Left renal cortex interstitium (tissue), 4 donors: ENCODE measurements around the gene ASB13. TPM values are rescaled to one million over a fixed set of nuclear protein-coding genes. Genes with fewer than 3 reads are reported as not detected.

Experiments used
- DNase-seq, 4 donors: peaks; one replicate each; pipeline ENCODE4 v3.0.0-alpha.2; 2013; ENCODE audit warnings: low read depth in 4 of 4, low spot score in 2 of 4, missing footprints in 1 of 4
- polyA plus RNA-seq, 4 donors: library from polyadenylated mRNA; unstranded; fragments of 120-200 nt; gene quantifications; one replicate each; pipeline ENCODE4 v1.2.1, GENCODE V29; 2013; ENCODE audit not compliant: insufficient read length in 4 of 4

ASB13 gene
- polyA plus RNA-seq, 4 donors = 22.7 to 29.2 (median 26.0) TPM

DNA sequence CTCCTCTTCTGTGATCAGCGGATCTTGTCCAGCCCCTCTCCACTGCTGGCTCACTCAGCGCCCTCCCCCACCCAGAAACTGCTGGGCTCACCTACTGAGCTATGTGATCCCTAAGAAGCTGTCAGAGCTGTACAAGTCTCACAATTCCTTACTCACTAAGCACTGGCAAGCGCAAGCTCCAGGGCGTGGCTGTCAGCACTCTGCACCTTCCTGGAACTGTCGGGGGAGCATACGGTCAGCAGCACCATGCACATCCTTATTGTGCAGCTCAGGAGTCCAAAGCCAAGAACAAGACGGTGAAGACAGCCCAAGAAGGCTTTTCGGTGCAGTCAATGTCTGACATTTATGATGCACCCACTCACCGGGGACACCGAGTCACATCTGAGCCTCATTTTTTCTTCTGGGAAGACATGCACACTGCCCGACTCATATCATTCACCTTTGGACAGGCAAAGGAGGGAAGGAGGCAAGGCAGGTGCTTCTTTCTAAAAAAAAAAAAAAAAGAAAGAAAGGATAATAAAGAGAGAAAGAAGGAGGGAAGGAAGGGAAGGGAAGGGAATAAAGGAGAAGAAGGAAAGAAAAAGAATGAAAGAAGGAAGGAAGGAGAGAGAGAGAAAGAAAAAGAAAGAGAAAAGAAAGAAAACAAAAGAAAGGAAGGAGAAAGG is 56.3 kb downstream of the ASB13 start:
- no peak for DNase-seq

DNA sequence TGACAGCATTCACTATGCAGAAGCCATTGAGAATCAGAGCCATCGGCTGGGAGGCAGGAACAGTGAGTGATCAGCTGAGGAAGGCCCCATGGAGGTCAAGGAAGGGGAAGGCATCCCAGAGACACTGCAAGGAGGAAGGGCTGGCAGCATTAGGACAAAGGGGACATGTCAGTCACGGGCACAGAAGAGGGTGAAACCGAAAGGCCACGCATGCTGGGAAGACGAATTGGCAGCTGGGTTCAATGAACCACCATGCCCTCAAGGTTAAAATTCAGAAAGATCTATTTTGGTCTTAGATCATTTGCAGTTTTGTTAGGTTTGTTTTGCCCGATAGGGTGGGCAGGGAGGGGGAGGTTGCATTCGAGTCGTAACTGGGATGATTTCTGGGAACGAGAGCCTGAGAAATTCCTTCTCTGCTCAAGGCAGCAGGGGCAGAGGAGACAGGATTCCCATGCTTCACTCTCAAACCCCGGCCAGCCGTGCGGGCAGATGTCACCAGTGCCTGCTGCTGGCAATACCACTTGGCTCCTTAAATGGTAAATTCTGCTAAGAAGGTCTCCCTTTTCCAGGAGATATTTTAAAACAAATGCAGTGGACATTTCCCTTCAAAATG is 57.7 kb downstream of the ASB13 start:
- DNase-seq = no peak

DNA sequence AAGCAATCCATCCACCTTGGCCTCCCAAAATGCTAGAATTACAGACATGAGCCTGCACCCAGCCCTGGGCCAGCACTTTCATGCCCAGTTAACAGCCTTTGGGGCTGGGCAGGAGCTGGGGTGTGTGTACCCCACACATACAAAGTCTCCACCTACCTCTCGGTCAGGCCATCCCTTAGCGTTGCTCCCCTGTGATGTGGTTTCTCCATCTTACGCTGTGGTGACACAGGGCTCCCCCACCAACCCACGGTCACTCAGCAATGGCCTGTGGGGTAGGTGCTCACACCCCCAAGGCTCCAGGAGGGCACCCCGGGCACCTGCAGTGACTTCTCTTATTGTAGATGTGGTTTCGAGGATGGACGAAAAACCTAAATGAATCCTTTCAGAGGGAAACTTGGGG is 58.8 kb downstream of the ASB13 start:
- no peak for DNase-seq

DNA sequence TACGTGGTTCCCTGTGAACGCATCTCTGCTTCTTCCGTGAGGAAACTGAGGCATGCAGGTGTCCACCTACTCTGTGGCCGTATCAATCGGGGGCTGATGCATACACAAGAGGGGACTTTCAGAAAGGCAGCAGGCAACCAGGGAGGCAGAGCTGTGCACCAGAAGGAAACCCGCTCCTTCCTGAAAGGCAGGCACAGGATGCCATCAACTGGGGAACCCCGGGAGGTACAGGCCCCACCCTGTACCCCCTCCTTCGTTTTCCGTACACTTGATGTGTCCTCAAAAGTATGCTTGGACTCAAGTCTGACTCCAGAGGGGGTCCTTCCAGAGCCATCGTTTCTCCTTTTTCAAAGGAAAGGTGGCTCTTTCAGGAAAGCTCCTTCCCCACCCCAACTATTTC is 59.5 kb downstream of the ASB13 start:
- no peak for DNase-seq

DNA sequence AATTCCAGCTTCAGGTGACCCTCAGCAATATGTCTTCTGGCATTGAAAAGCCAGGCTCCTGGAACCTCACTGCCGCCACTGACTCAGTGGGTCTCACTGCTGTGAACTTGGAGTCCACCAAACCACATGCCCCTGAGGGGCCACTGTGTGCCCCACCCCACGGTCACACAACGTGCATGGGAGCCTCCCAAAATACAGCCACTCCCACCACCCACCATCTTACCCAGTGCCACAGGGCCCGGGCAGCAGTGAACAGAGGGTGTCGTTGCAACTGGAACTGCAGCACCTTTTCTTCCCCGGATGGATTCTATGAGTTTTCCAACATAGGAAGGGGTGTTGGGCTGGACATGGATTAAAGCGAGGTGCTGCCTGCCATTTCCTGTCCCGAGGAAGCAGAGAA is 60.1 kb downstream of the ASB13 start:
- DNase-seq = no peak

DNA sequence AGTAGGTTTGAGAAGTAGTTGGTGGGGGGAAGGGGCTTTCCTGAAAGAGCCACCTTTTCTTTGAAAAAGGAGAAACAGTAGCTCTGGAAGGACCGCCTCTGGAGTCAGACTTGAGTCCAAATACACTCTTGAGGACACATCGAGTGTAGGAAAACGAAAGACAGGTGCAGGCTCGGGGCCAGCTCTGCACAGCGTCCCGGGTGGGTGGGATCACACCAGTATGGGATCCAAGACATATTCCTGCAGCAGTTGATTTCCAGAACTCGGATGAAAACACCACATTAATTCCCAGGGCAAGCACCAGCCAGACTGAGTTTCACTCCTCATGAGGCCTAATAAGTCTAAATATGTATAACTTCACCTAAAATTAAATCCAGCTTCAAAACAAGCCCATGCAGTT is 61.4 kb downstream of the ASB13 start:
- no peak for DNase-seq

DNA sequence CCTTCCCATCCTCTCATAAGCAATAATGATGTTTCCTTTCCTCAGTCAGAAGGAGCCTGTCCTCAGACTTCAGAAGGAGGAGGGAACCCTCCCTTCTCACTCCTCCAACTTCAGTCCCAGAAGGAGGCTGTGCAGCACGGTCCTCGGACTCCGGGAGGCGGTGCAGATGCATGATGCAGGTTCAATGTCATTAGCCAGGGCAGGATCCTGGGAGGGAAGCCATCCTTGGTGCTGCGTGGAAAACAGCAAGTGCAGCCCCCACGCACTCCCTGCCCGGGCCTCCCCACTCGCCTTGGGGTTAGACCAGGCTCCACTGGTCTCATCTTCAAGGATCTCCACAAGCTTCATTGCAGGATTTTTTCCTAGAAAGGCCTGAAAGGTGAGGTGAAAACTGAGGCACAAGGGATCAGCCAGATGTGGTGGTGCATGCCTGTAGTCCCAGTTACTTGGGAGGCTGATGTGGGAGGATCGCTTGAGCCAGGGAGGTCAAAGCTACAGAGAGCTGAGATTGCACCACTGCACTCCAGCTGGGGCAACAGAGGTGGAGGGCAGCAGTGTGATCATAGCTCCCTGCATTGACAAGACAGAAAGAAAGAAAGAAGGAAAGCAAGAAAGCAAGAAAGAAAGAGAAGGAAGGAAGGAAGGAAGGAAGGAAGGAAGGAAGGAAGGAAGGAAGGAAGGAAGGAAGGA is 62.0 kb downstream of the ASB13 start:
- no peak for DNase-seq

DNA sequence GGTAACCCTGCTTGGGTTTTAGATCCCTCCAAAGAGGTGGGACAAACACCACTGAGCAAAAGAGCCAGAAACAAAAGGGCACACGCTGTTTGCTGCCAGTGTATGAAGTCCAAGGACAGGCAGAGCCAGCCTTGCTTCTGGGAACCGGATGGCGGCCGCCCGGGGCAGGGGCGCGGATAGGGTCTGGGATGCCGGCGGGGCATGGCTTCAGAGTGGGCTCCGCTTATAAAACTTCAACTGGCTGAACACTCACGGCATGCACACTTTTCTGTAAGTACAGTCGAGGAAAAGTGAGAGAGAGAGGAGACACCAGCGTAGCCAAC is 62.6 kb downstream of the ASB13 start:
- no peak for DNase-seq

DNA sequence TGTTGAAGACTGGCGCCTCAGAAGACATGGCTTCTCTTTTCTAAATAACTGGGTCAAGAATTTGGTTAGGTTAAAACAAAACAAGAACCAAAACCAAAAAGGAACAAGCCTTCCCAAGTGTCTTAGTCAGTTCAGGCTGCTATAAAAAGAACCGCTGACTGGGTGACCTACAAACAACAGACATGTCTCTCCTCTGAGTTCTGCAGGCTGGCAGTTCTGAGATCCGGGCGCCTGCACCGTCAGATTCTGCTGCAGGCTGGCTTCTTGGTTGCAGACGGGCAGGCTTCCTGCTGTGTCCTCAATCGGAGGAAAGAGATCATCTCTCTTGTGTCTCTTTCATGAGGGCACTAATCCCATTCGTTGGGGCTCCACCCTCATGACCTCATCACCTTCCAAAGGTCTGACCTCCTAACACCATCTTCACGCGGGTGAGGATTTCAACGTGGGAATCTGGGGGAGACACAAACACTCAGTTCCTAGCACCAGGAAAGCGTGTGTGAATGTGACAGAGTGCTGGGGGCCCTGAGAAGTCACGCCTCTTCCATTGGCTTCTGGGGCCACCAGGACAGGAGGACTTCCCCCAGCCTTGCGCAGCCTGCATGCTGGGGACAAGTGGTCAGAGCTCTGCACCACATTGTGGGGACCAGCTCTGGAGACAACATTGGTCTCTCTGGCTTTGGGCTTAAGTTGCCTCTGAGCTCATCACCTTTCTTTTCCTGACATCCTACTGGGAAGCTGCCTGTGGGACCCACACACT is 63.1 kb downstream of the ASB13 start:
- DNase-seq = no peak

DNA sequence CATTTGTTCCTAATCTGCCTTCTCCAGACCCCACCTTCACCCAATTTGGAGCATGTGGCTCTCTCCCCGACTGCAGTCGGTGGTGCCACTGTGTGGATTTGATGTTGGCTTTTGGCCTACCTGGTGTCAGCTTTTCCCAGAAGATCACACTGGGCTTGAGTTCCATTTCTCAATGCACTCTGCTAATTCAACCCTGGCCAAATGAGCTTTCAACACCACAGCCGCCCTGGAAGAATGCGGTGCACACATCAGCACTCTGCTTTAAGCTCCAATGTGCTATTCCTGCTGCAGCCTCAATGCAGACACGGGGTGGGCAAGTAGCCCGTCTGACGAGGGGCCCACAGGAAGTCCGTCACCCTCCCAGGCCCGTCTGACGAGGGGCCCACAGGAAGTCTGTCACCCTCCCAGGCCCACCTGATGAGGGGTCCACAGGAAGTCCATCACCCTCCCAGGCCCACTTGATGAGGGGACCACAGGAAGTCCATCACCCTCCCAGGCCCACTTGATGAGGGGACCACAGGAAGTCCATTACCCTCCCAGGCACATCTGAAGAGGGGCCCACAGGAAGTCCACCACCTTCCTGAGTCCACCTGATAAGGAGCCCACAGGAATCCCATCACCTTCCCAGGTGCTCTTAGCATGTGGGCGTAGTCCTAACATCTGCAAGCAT is 64.4 kb downstream of the ASB13 start:
- DNase-seq = no peak

DNA sequence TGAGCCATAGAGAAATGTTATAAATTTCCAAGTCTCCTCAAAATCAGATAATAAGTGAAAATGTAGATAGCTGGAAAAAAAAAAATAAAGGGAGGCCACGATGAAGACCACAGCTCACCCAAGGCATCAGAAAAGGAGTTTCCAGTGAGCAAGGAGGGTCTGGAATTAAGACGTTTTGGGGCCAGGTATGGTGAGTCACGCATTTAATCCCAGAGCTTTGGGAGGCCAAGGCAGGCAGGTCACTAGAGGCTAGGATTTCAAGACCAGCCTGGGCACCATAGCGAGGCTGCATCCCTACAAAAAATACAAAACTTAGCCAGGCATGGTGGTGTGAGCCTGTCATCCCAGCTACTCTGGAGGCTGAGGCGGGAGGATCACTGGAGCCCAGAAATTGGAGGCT is 65.5 kb downstream of the ASB13 start:
- no peak for DNase-seq

DNA sequence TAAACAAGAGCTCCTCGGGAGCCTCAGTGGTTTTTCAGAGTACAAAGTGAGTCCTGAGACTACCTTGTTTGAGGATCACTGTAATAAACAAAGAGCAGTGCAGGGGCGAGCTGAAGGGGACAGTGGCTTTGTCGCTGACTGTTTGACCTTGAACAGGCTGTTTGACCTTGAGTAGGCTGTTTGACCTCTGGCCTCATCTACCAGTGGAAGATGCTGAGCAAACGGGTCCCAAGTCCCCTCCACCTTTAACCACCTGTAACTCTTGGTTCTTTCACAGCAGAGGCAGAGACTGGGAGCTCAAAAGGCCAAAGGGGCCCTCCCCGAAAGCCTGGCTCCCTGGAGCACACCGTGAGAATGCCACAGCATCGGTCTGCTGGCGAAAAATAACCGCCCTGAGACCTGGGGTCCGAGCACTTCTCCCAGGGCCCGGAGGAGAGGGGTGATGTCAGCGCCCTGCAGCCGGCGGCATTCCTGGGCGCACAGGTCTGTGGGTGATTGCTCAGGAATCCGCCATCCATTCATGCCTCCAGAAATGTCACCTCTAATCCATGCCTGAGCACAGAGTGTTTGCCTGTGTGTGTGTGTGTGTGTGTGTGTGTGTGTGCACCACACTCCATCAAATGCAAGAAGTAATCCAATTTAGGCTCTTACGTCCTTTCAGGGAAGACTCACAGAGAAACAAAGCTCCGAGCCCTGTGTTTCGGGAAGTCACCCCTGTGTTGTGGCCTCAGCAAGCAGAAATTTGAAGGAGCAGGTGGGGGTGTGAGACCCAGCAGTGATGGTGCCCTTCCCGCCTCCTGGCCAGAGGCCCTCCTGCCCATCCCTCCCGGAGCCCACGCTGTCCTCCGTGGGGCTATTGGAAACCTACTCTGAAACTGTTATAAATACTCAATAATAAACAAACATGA is 66.5 kb downstream of the ASB13 start:
- DNase-seq = no peak

DNA sequence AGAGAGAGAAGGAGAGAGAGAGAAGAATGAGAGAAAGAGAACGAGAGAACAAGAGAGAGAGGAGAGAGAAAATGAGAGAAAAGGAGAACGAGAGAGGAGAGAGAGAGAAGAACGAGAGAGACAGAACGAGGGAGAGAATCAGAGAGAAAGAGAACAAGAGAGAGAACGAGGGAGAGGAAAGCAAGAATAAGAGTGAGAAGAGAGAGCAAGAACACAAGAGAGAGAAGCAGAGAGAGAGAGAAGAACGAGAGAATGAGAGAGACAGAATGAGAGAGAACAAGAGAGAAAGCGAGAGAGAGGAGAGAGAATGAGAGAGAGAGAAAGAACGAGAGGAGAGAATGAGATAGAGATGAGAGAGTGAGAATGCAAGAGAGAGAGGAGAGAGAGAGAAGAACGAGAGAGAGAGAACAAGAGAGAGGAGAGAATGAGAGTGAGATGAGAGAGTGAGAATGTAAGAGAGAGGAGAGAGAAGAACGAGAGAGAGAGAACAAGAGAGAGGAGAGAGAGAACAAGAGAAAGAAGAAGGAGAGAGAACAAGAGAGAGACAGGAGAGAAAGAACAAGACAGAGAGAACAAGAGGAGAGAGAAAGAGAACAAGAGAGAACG is 68.2 kb downstream of the ASB13 start:
- no peak for DNase-seq

DNA sequence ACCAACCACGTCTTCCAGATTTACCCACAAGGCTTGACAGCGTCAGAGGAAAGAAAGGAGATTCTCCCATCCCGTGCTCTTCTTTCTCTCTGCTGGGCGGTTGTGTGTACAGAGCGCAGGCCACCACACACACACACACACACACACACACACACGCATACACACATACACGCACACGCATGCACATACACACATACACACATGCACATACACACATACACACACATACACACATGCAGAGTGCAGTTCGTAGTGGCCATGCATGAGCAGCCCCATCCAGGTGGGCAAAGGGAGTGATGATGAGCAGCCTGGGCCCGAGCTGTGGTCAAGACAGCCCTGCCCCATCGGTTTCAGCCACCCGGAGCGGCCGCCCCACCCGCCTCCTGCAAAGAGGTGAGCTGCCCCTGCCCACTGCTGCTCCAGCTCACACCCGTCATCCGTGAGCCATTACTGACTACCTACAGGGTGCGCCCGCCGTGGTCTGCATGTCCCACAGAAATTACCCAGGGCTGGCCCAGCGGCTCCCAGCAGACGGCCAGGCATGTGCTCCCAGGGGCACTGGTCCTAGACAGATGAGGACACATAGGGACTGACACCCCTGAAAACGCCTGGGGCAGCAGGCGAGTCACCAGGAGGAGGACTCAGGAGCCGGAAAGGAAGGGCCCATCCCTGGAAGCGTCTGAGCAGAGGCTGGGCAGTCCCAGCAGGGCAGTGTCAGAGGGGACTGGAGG is 69.6 kb downstream of the ASB13 start:
- DNase-seq = no peak

DNA sequence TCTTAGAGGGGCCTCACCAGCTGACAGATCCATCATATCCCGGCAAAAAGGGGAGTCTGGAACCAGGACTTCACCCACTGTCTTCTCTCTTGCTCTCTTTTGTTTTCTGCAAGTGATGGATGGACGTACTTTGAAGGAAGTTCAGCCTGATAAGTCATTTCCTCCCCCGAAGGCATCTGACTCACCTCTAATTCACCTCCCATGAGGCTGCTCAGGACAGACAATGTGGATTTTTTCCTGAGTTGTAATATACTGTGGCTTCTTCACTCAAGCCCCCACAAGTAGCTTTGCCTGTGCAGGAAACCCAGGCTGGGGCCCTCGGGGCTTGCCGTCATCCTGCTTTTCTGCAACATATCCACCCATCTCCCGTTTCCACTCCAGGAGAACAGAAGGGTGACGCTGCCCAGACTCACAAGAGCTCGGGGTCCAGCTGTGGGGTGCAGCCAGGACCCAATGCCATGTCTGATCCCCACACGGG is 70.4 kb downstream of the ASB13 start:
- DNase-seq = no peak

DNA sequence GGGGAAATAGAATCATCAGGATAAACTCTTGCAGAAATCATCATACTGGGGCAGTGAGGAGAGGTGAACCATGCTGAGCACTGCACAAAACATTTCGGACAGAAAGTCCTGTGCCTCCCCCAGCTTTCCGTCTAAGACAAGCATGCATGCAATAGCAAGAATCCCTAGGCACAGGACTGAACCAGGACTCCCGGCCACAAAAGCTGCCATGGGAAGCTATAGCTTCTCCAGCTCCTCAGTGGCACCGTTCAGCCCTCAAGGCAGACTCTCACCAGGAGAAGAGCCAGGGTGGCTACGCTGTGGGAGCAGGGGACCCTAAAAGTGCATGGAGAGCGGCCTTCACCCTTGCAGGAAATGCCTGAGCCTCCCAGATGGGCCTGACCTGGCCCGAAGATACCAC is 70.8 kb downstream of the ASB13 start:
- DNase-seq = no peak

DNA sequence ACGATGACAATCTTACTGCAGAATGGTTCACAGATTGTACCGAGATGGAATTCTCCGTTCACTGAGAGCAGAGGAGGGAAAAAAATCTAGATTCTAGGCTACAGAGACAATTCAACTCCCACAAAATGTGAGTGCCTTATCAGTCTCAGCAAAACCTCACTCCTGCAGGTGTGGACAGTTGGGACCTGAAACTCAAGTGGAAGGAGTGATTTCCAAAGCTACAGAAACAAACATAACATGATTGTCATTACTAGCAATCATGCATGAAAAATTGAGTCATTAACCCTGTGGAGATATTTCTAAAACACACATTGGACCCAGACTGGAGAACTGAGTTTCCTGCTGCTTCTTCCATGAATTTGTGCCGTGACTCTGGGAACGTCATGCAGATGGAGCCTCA is 71.3 kb downstream of the ASB13 start:
- no peak for DNase-seq

DNA sequence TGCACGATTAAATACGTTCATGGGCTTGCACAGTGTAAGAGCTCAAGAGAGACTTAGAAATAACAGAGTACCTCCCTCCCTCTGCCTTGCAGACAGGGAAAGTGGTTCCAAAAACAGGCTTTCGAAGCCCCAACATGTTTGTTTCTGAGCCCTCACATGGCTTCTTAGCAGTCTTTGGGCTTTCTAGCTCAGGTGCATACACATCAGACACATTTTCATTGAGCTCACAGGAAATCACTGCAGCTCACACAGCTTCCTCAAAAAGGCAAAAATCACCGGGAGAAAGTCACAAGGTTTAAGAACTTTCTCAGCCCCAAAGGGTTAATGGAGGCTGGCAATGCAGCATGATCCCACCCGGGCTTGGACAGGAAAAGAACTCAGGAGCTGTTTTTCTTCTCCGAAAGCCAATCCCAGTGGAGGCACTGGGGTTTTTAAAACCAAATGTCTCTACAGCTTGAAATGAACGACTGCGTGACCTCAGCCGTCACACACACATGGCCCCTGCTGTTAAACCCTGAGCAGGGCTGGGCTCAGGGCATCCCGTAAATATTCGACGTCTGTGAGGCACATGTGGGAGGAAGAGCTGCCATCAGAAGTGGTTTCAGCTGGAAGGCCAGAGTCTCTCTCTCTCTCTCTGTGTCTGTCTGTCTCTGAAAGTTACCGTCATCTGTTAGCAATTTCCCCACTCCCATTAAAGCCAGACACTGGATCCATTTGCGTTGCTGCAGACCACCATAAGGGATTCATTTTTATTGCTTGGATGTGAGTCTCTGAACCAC is 71.9 kb downstream of the ASB13 start:
- DNase-seq = no peak
